ENCODE measurements around the gene ZC3HAV1.
"Not testable (repeated sequence)": the region's sequence is repeated elsewhere in the genome, so short reads cannot be mapped to it uniquely, and the experiment has no call there.

The ZC3HAV1 gene

DNA sequence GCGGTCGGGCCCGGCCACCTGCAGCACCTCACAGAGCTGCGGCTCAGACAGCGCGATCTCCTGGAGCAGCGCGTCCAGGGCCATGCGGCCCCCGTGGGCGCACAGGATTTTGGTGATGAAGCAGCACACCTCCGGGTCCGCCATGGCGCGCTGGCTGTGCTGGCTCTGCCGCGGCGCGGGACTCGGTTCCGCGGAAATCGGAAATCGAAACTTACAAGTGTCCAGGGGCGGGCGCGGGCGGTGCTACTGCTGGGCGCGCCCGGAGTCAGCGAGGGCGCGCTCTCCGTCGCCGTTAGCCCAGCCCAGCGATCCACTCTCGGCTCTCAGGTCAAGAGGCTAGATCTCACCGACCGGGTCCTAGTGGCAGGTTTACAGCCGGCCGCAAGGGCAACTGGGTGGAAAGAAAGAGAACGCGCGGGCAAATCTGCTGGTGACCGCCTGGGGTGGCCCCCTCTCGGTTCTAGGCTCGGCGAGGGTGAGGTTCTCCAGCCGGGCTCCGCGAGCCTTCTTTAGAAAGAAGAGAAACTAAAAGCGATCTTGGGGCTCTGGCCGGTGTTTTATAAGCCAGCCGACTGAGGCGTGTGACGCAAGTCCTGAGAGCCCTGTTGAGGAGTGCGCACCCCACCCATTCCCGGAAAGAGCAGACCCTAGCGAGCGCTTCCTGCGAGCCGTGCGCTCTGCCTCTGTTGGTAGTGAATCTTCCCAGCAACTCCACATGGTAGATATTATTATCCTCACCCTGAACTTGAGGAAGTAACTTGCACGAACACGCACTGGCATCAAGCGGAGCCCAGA is at the start of gene ZC3HAV1:
TSS of gene ZC3HAV1 (minus strand) at position 533 of the 795 bp plus-strand sequence. CDS start at position 144, 389 bp downstream.
- in situ Hi-C loops (cut with MboI; ENCODE audit: low sequenced_read_pairs) = no loop called here

DNA sequence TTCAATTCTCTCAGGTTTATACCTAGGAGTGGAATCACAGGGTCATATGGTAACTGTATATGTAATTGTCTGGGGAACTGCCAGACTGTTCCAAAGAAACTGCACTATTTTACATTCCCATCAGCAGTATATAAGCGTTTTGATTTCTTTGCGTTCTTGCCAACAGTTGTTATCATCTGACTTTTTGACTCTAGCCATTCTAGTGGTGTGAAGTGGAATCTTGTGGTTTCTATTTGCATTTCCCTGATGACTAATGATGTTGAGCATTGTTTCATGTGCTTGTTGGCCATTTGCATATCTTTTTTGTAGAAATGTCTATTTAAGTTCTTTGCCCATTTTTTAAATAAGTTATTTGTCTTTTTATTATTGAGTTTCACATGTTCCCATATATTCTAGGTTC is 44.3 kb upstream of the ZC3HAV1 start:
- in situ Hi-C loops (cut with MboI; ENCODE audit: low sequenced_read_pairs) = no loop called here

DNA sequence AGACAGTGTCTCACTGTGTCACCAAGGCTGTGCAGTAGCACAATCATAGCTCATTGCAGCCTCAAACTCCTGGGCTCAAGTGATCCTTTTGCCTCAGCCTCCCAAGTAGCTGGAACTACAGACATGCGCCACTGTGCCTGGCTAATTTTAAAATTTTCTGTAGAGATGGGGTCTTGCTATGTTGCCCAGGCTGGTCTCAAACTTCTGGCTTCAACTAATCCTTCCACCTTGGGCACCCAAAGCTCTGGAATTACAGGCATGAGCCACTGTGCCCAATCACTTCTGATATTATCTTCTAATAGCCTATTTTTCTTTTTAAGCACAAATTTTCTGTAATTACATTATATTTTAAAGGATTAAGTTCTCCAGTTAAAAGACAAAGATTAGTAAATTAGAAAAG is 42.6 kb upstream of the ZC3HAV1 start:
- in situ Hi-C loops (cut with MboI; ENCODE audit: low sequenced_read_pairs) = no loop called here

DNA sequence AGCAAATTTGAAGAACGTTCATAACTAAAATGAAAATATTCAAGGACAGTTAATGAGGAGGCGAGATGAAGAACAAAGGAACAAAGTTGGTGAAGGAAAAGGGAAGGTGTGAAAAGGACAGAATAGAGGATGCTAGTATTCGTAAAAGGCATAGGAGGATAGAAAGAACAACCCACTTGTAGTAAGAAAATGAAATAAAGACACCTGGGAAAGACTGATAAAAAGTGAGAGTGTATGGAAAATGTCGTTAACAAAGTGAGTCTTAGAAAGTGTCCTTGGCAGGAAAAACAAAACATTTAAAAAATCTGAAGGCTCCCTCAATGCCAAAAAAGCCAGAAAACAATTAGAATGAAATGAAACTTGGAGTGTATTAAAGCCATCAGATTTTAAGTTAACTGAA is 29.6 kb upstream of the ZC3HAV1 start:
- in situ Hi-C loops (cut with MboI; ENCODE audit: low sequenced_read_pairs) = no loop called here

DNA sequence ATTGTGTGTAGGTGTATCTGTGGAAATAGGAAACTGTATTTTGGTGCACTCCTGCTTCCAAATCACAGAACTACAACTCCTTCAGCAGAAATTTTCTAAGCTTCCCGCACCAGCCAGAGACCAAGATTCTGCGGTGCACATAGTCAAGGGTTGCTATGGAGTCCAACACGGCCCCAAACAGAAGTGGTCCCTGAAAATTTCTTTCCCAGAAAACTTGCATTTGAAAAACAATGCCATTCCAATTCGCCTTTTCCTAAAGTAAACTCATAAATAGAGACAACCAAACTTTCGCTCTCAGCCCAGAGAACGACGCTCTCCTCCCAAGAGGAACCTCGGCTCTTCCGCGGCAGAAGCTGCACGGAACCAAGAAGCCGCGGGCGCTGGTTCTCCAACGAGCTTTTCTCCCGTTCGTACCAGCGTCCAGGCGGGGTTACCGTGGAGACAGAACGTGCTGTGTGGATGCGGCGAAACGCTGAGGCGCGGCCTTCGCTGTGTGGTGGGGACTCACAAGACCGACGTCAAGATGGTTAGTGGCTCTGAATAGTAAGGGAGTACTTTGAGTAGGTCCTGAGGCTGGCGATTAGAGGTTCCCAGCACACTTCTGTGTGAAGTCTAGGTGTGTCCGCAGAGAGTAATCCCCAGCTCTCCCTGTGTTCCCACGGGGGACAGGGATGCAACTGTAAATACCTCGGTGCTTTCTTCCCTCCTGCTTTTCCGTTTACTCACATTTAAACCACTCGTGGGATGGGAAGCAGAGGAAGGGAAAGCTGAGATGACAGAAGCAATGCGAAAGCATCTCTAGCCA is 24.0 kb upstream of the ZC3HAV1 start:
- in situ Hi-C loops (cut with MboI; ENCODE audit: low sequenced_read_pairs) = no loop called here

DNA sequence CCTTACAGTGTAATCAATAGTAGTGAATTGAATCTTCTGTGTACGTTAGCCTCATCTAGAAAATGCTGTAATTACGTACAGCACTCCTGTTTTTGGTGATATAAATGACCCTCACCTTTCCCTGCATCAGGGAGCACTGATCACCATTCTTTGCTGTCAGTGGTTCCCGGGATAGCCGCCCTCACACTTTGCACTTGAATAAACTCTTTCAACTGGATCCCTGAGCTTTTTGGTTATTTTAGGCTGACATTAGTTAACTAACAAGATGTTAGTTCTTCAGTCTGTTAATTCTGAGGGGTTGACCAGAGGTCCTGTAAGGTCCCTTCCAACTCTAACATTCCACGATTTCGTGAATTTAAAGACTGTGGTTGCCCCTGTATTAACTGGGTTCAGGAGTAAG is 23.4 kb upstream of the ZC3HAV1 start:
- in situ Hi-C loops (cut with MboI; ENCODE audit: low sequenced_read_pairs) = no loop called here

DNA sequence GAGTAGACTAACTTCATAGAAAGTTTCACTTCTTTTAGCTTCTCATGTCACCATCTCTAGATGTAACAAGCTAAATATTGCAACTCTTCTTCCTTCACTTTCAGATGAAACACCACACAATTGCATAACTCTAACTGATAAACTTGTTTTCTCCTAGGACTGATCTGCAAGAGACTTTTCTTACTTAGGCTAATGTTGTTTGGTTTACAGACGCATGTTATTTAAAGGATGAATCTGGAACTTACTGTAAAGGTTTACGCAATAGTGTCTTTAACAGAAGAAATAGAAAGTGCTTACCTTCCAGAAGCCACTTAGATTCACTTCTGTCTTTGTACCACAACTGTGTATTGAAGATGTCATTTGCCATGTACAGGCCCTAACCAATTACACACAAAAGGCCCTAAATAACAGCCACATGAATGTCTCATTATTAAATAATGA is 22.1 kb upstream of the ZC3HAV1 start:
- in situ Hi-C loops (cut with MboI; ENCODE audit: low sequenced_read_pairs) = no loop called here

DNA sequence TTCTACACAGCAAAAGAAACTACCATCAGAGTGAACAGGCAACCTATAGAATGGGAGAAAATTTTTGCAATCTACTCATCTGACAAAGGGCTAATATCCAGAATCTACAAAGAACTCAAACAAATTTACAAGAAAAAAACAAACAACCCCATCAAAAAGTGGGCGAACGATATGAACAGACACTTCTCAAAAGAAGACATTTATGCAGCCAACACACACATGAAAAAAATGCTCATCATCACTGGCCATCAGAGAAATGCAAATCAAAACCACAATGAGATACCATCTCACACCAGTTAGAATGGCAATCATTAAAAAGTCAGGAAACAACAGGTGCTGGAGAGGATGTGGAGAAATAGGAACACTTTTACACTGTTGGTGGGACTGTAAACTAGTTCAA is 20.3 kb upstream of the ZC3HAV1 start:
- in situ Hi-C loops (cut with MboI; ENCODE audit: low sequenced_read_pairs) = not testable (repeated sequence)

DNA sequence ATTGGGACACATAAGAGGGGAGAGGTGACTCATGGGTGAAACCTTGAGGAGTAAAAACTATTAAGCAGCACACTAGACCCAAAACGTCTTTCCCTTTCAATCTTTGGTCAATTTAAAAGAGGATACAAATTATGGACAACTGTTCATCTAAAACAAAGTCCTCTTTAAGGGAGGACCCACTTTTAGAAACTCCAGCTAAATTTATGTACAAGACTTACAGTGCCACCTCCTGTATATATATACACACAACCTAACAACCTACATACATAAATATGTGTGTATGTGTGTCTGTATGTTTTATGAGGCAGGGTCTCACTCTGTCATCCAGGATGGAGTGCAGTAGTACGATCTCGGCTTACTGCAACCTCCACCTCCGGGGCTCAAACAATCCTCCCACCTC is 18.1 kb upstream of the ZC3HAV1 start:
- in situ Hi-C loops (cut with MboI; ENCODE audit: low sequenced_read_pairs) = no loop called here

DNA sequence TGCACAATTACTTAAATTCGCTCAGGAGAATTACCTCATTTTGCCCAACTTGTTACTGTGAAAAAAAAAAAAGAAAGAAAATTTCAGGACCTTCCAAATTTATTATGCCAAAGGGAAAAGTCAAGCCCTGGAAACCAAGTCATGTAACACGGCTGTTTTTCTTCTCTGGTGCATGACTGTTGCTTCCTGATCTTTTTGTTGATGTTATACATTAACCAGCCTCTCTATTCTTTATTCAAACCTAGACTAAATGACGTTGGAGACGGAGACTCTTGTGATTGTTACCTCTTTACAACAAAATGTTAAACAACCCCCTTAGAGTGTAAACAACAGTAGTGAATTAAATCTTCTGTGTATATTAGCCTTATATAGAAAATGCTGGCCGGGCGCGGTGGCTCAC is 16.1 kb upstream of the ZC3HAV1 start:
- in situ Hi-C loops (cut with MboI; ENCODE audit: low sequenced_read_pairs) = no loop called here

DNA sequence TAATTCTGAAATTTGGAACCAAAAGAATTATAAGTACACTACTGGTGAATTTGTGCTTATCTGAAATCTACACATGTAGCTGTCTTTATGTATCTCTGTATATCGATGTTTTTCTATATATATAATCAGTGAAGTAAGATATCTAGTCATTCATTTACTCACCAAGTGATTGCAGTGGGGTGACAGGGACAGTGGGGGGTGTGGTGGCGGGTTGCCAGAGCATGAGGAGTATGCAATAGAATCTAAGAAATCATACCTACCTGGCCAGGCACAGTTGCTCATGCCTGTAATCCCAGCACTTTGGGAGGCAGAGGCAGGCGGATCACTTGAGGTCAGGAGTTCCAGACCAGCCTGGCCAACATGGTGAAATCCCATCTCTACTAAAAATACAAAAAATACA is 15.5 kb upstream of the ZC3HAV1 start:
- in situ Hi-C loops (cut with MboI; ENCODE audit: low sequenced_read_pairs) = not testable (repeated sequence)

DNA sequence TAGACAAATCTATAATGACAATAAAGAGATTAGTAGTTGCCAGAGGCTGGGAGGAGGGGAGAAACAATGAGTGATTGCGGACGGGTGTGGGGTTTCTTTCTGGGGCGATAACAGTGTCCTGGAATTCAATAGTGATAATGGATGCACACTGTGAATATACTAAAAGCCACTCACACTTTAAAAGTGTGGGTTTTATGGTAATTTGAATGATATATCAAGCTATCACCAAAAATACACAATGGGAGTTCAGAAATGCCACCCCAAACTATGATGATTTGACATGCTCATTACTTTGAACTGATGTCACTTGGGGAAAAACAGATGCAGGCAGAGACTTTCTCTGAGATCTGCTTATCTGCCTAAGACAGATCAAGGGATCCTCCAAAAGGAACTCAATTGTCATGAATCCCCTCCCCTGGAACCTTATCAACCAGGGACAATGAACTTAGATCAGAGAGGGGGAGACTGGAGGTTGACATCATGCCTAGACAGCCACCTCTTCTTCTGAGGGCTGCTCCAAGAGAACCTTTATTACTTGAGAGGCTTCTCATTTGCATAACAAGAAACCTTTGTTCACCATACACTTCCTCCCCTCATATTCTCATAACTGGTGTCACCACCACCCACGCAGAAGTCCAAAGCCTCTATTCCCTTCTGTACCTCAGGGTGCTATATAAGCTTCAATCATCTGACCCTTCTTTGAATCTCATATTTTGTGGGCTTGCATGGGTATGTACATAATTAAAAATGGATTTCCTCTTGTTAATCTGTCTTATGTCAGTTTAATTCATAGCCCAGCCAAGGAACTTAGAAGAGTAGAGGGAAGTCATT is 14.8 kb upstream of the ZC3HAV1 start:
- in situ Hi-C loops (cut with MboI; ENCODE audit: low sequenced_read_pairs) = no loop called here

DNA sequence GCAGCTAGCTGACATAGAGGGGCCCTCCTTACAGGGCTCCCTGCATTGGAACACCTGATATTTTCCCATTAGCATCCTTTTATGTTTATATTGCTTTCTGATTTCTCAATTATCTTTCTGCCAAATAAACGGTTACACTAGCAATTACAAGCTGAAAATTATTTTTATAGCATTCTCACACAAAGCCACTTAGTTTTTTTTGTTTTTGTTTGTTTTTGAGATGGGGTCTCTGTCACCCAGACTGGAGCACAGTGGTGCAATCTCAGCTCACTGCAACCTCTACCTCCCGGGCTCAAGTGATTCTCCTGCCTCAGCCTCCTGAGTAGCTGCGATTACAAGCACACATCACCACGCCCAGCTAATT is 9.9 kb upstream of the ZC3HAV1 start:
- in situ Hi-C loops (cut with MboI; ENCODE audit: low sequenced_read_pairs) = no loop called here

DNA sequence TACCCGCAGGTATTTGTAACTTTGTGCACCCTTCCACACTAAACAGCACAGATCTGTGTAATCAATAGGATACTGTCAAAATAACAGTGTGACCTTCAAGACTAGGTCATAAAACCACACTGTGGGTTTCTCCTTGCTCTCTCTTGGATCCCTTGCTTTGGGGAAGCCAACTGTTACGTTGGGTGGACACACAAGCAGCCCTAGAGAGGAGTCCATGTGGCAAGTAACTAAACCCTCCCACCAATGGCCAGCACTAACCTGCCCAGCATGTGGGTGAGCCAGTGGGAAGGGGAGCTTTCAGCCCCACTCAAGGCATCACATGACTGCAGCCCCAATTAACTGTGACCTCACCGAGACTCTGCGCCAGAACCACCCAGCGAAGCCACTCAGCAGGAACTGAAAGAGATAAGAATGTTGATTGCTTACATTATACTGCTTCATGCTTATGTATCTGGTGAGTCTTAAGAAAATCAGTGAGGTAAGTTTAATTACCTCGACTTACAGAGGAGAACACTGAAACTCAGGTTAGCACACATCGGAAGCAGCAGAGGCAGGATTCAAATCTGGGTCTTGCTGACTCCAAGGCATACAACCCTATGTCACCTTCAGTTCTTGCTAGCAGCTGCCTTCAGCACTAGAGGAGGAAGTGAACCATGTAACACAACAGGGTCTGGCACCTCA is 9.4 kb upstream of the ZC3HAV1 start:
- in situ Hi-C loops (cut with MboI; ENCODE audit: low sequenced_read_pairs) = no loop called here

DNA sequence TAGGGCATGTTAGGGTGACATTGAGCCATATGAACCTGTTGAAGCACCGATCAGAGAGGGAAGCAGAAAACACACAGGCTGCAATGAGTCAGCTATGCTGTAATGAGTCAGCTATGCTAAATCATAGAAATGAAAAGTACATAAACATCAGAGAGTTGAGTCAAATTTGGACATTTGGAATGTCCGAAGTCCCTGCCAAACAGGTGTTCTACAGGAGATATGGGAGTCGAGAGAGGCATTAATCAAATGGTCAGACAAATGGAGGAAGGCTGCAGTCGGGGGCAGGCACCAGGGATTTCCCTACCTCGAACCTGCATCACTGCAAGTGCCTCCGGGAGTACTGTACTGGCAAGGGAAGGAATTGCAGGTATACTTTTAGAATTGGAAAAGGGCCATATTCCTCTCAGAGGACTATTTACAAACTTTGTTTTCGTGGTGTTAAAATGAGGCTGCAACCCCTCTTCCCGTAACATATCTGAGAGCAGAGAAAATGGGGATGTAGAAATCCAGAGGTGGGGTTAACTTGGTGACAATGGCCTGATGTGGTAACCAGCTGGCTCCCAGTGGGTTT is 8.8 kb upstream of the ZC3HAV1 start:
- in situ Hi-C loops (cut with MboI; ENCODE audit: low sequenced_read_pairs) = no loop called here

DNA sequence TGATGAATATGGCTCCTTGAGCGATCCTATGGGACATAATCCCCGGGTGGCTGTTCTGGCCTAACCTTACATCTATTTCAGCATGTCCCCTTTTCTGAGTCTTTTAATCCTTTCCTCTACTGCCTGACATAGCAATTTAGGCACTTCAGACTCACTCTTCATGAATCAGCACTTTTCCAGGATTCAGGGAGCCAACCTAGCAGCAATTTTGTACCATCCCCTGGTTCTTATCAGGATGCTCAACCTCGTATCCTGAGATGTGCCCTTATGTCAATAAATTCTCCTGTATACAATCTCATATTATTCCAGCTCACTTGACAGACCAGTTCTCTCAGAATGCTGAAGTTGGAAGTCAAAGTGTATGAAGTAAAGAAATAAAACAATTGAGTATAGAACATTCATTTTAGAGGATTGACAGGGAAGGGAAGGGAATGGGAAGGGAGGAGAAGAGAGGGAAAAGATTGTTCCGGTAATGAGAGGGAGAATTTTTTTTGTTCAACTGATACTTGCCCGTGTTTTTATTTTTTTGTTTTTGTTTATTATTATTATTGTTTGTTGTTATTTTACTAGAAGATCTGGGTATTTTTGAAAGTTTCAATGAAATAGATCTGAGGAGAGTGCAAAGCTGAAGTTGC is 8.2 kb upstream of the ZC3HAV1 start:
- in situ Hi-C loops (cut with MboI; ENCODE audit: low sequenced_read_pairs) = no loop called here

DNA sequence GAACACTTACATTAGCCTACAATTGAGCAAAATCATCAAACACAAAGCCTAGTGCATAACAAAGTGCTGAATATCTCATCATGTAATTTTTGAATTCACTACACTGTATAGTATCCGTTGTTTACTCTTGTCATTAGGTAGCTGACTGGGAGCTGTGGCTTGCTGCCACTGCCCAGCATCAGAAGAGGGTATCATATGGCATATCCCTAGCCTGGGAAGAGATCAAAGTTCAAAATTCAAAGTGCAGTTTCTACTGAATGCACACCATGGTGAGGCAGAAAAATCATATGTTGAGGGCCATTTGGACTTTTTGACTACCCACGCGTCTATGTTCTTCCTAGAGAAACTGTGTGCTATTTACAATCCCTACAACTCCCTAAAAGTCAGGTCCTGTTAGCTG is 7.5 kb upstream of the ZC3HAV1 start:
- in situ Hi-C loops (cut with MboI; ENCODE audit: low sequenced_read_pairs) = no loop called here

DNA sequence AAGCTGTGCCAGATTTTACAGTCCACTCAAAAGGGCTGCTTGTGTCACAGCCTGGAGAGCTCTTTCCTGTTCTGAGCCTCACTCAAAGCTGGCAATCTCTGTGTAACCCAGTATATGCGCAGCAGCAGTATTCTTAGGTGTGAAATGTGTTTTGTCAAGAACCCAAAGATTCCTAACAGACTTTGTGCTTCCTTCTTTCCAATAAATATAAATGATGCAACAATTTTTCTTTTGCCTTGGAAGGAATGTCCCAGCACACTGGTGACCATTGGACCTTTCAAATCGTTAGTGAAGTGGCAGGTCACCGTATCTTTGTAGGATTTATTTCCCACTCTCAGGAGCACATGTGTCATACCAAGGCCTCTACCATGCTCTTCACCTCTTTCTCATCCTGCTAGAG is 5.6 kb upstream of the ZC3HAV1 start:
- in situ Hi-C loops (cut with MboI; ENCODE audit: low sequenced_read_pairs) = no loop called here

DNA sequence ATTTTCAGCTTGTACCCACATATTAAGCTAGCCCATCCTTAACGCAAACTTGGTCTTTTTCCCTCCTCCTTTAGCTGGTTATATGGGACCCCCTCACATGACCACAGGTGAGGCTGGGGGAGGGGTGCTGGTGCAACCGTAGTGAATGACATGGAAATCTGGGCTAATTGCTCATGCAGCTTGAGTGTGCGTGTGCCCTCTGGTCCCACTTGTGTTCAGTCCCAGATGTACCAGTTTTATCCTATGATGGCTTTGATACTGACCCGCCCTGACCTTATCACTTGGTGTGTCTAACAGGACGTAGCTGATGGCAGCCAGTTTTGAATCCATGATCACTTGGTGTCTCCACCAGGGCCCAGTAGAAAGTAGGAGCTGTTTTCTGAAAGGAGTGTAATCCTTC is 5.1 kb upstream of the ZC3HAV1 start:
- in situ Hi-C loops (cut with MboI; ENCODE audit: low sequenced_read_pairs) = no loop called here

DNA sequence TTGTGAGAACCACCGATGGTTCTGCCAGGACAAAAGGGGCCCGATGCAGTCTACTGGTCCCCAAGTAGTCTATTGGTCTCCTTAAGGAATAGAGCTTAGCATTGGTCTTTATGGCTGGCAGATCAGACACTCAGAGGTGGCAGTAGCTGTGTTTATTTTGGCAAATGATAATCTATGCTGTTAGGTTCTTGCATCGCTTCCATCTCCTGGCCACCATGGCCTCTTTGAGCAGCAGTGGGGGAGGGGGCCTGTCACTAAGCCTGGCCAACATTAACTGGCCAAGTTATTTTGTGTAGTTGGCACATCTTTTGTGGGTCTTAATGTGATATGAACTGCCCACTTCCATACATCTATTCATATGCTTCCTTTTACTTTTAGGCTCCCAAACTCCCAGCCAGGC is 4.5 kb upstream of the ZC3HAV1 start:
- in situ Hi-C loops (cut with MboI; ENCODE audit: low sequenced_read_pairs) = no loop called here

Measured in HL-60/S4 treated with phorbol 12-myristate 13-acetate at 8.2 ng/mL for 4 days and 3 days (cell line).